ENCODE results near the gene AGK.

AGK gene, protein sequence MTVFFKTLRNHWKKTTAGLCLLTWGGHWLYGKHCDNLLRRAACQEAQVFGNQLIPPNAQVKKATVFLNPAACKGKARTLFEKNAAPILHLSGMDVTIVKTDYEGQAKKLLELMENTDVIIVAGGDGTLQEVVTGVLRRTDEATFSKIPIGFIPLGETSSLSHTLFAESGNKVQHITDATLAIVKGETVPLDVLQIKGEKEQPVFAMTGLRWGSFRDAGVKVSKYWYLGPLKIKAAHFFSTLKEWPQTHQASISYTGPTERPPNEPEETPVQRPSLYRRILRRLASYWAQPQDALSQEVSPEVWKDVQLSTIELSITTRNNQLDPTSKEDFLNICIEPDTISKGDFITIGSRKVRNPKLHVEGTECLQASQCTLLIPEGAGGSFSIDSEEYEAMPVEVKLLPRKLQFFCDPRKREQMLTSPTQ

DNA sequence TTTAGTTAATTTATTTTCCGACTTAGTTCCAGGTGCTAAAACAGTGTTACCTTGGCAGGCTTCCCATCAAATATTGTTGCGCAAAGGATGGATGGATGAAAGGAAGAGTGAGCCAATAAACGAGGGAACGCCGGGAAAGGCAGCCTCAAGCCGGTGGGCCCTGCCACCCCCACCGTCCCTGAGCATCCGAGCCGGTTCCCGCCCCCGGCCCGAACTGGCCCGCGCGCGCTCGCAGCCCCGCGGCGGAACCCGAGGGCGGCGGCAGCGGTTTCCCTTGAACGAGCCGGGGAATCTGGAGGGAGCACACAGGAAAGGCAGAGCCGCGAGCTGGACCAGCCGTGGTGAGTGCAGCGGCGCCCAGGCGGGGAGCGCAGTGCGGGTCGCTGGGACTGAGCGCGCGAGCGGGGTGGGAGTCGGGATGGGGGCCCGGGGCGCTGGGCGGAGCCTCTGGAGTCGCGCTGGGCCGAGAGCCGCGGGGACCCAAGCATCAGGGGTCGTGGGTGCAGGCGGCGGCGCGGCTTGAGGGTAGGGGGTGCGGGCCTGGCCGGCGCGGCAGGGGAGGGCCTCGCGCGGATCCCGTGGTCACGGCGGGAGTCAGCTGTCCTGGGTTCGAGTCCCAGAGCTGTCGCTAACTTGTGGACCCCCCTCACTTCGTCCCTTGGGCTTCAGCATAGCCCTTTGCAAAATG, at the start of gene AGK:
TSS of gene AGK (plus strand) at position 317 of the 688 bp plus-strand sequence. CDS start 4,057 bp downstream, outside the sequence.
- H3K9me3 ChIP-seq (ENCODE audit: control insufficient read depth in 2 of 2, low read length in 2 of 2), result no peaks in the 10 kb centered on the region
- peak within 1 kb of the TSS; percentile 87 to 90 for H3K9ac ChIP-seq (ENCODE audit: low read length in 2 of 2)
- H3K4me1 ChIP-seq (ENCODE audit: control insufficient read depth, insufficient read depth, low read length), result peaks cover 4% of the 10 kb centered on the region
- H3K27ac ChIP-seq (ENCODE audit: low read length), result peak within 1 kb of the TSS; percentile 84
- H3K27me3 ChIP-seq (ENCODE audit: control insufficient read depth in 1 of 2, insufficient read depth in 2 of 2, low read length in 2 of 2), result no peaks in the 10 kb centered on the region
- peak within 1 kb of the TSS; percentile 82 to 91 for H3K4me3 ChIP-seq (ENCODE audit: low read length in 2 of 2)
- peaks cover 2 to 5% of the 10 kb centered on the region in 2 donors for H3K36me3 ChIP-seq (ENCODE audit: control insufficient read depth in 2 of 2, insufficient read depth in 2 of 2, low read length in 2 of 2)

DNA sequence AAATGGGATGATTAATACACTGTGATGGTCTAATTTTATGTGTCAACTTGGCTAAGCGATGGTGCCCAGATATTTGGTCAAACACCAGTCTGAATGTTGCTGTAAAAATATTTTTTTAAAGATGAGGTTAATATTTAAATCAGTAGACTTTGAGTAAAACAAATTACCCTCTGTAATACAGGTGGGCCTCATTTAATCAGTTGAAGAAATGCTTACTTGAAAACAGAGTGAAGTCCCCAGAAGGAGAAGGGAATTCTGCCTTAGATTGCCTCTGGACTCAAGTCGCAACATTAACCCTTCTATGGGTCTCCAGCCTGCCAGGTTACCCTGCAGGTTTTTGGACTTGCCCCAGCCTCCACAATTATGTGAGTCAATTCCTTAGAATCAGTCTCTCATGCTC, 49.8 kb upstream of the AGK start:
- Histone ChIP-seq H3K36me3 (ENCODE audit: control insufficient read depth in 2 of 2, insufficient read depth in 2 of 2, low read length in 2 of 2) (no peaks in the 10 kb centered on the region), H3K4me1 (ENCODE audit: control insufficient read depth, insufficient read depth, low read length) (no peaks in the 10 kb centered on the region), H3K27ac (ENCODE audit: low read length) (no peak overlapping the region), H3K9ac (ENCODE audit: low read length in 2 of 2) (no peak overlapping the region), H3K27me3 (ENCODE audit: control insufficient read depth in 1 of 2, insufficient read depth in 2 of 2, low read length in 2 of 2) (peaks cover 0 to 2% of the 10 kb centered on the region in 2 donors), H3K9me3 (ENCODE audit: control insufficient read depth in 2 of 2, low read length in 2 of 2) (no peaks in the 10 kb centered on the region), H3K4me3 (ENCODE audit: low read length in 2 of 2) (no peak overlapping the region)

DNA sequence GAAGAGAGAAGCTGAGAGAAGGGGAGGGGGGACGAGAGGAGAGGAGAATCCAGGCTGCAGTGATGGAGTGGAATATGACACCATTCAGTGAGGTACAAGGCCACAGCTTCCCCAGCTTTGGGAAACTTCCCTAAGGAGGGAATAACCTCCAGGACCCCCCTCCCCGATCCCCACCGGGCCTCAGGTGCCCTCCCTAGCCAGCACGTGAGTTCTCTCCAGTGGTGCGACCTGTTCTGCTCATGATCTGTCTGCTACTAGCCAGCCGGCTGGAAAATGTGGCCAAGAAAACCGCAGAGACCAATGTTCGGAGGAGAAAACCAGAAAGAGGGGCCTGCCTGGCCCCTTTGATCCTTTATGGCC, 39.9 kb upstream of the AGK start:
- Histone ChIP-seq H3K9ac (ENCODE audit: low read length in 2 of 2) (no peak overlapping the region), H3K4me3 (ENCODE audit: low read length in 2 of 2) (peak overlapping the region in 1 of 2 donors; percentile 55), H3K27ac (ENCODE audit: low read length) (no peak overlapping the region), H3K27me3 (ENCODE audit: control insufficient read depth in 1 of 2, insufficient read depth in 2 of 2, low read length in 2 of 2) (peaks cover 15 to 17% of the 10 kb centered on the region in 2 donors), H3K9me3 (ENCODE audit: control insufficient read depth in 2 of 2, low read length in 2 of 2) (peaks cover 0 to 2% of the 10 kb centered on the region in 2 donors), H3K36me3 (ENCODE audit: control insufficient read depth in 2 of 2, insufficient read depth in 2 of 2, low read length in 2 of 2) (no peaks in the 10 kb centered on the region), H3K4me1 (ENCODE audit: control insufficient read depth, insufficient read depth, low read length) (peaks cover 9% of the 10 kb centered on the region)

DNA sequence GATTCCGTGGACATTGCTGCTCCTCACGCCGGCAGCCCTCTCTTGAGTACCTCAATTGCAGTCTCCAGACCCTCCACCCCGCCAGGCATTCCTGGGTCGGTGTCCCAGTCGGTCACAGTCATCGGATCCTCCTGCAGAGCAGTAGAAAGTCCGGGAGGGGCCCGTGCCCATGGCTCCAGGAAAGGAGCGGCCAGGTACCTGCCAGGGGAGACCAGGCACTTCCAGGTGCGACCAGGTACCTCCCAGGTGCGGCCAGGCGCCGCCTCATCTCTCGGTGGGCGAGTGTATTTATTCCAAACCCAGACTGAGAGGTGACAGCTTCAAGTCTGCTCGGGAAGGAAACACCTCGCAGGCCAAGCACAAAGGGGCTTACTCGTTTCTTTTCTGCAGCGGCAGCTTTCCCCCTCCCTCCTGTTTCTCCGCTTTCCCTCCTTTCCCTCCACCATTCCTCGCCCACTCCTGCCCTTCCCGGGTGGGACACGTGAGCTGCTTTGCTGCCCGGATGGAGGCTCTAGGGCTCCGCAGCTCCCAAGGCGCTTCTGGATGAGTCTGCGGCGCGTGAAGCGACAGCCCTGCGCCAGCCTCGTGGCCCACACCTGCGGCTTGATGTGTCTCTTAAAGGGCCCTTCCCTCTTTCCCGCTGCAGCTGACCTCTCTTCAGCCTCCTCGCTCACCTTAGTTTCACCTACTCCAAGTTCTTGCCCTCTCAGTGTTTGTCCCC, 39.4 kb upstream of the AGK start:
- no peak overlapping the region for H3K27ac ChIP-seq (ENCODE audit: low read length)
- peak overlapping the region in 1 of 2 donors; percentile 55 for H3K4me3 ChIP-seq (ENCODE audit: low read length in 2 of 2)
- H3K36me3 ChIP-seq (ENCODE audit: control insufficient read depth in 2 of 2, insufficient read depth in 2 of 2, low read length in 2 of 2), result no peaks in the 10 kb centered on the region
- H3K9ac ChIP-seq (ENCODE audit: low read length in 2 of 2), result no peak overlapping the region
- H3K9me3 ChIP-seq (ENCODE audit: control insufficient read depth in 2 of 2, low read length in 2 of 2), result peaks cover 0 to 2% of the 10 kb centered on the region in 2 donors
- H3K27me3 ChIP-seq (ENCODE audit: control insufficient read depth in 1 of 2, insufficient read depth in 2 of 2, low read length in 2 of 2), result peaks cover 15 to 17% of the 10 kb centered on the region in 2 donors
- H3K4me1 ChIP-seq (ENCODE audit: control insufficient read depth, insufficient read depth, low read length), result peaks cover 9% of the 10 kb centered on the region

DNA sequence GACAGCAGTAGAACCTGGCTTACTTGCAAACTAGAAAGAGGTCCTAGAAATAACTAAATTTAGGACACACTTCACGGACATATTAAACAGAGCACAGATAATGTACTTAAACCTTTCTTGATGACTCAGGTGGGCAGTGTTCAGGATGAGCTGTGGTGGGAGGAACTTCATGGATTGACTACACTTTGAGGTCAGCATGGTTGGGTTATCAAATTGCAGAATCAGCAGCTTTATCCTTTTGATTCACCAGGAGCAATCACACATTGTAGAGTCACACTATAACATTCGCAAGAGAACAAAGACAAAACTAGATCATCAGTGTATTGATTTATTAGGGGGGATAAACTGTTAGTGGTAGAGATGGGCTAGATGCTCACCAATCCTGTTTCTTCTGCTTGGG, 38.6 kb upstream of the AGK start:
- Histone ChIP-seq H3K4me1 (ENCODE audit: control insufficient read depth, insufficient read depth, low read length) (peaks cover 9% of the 10 kb centered on the region), H3K9ac (ENCODE audit: low read length in 2 of 2) (no peak overlapping the region), H3K9me3 (ENCODE audit: control insufficient read depth in 2 of 2, low read length in 2 of 2) (peaks cover 0 to 2% of the 10 kb centered on the region in 2 donors), H3K27me3 (ENCODE audit: control insufficient read depth in 1 of 2, insufficient read depth in 2 of 2, low read length in 2 of 2) (peaks cover 15 to 21% of the 10 kb centered on the region in 2 donors), H3K27ac (ENCODE audit: low read length) (no peak overlapping the region), H3K36me3 (ENCODE audit: control insufficient read depth in 2 of 2, insufficient read depth in 2 of 2, low read length in 2 of 2) (no peaks in the 10 kb centered on the region), H3K4me3 (ENCODE audit: low read length in 2 of 2) (no peak overlapping the region)

DNA sequence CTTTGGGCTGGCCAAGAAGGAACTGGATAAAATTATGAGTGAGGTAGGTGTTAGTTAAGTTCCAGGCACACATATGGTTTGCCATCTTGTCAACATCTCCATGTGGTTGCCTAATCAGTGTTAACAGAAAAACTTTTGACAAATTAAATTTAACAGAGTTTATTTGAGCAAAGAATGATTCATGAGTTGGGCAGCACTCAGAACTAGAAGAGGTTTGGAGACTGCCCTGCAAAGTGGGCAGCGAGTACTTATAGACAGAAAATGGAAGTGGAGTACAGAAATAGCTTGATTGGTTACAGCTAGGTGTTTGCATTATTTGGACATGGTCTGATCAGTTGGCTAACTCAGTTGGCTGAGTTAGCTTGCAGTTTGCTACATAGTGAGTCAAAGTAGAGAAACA, 37.5 kb upstream of the AGK start:
- Histone ChIP-seq H3K9ac (ENCODE audit: low read length in 2 of 2) (no peak overlapping the region), H3K27ac (ENCODE audit: low read length) (no peak overlapping the region), H3K36me3 (ENCODE audit: control insufficient read depth in 2 of 2, insufficient read depth in 2 of 2, low read length in 2 of 2) (no peaks in the 10 kb centered on the region), H3K27me3 (ENCODE audit: control insufficient read depth in 1 of 2, insufficient read depth in 2 of 2, low read length in 2 of 2) (peaks cover 15 to 21% of the 10 kb centered on the region in 2 donors), H3K9me3 (ENCODE audit: control insufficient read depth in 2 of 2, low read length in 2 of 2) (peaks cover 0 to 2% of the 10 kb centered on the region in 2 donors), H3K4me1 (ENCODE audit: control insufficient read depth, insufficient read depth, low read length) (peaks cover 9% of the 10 kb centered on the region), H3K4me3 (ENCODE audit: low read length in 2 of 2) (no peak overlapping the region)

DNA sequence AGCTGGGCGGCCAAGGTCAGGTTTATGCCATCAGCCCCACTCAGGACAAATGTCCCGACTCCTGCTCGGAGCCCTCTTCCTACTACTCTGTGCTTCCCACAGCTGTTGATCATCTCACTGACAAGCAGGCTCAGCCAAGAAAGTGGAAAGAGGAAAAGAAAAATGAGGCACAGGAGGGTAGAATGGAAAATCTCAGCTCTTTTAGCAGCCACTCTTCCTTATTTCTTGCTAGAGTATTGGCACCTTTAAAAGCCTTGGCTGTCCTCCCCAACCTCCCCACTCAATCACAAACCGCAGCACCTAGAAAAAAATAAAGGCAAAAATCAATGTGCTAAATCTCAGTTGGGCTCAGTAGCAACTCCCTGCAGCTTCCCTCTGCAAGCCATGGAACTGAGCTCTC, 35.3 kb upstream of the AGK start:
- Histone ChIP-seq H3K9me3 (ENCODE audit: control insufficient read depth in 2 of 2, low read length in 2 of 2) (peaks cover 0 to 2% of the 10 kb centered on the region in 2 donors), H3K4me3 (ENCODE audit: low read length in 2 of 2) (no peak overlapping the region), H3K9ac (ENCODE audit: low read length in 2 of 2) (no peak overlapping the region), H3K4me1 (ENCODE audit: control insufficient read depth, insufficient read depth, low read length) (peaks cover 9% of the 10 kb centered on the region), H3K27ac (ENCODE audit: low read length) (no peak overlapping the region), H3K27me3 (ENCODE audit: control insufficient read depth in 1 of 2, insufficient read depth in 2 of 2, low read length in 2 of 2) (peaks cover 15 to 19% of the 10 kb centered on the region in 2 donors), H3K36me3 (ENCODE audit: control insufficient read depth in 2 of 2, insufficient read depth in 2 of 2, low read length in 2 of 2) (no peaks in the 10 kb centered on the region)

DNA sequence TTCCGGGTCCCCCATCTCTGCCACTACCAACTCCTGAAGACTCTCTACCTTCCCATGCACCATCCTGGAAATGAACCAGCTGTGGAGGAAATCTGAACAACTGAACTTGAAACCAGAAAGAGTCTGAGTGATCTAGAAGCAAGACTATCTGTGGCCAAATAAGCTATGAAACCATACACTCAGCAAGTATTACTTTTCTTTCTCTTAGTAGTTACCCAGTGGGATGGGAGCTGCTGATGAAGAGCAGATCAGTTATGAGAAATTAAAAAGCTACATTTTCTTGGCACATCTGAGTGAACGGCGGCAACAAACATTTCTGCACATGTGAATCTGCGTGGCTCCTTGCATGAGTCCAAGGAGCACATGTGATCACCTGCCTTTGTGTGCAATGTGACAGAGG, 31.6 kb upstream of the AGK start:
- H3K27ac ChIP-seq (ENCODE audit: low read length), result no peak overlapping the region
- peaks cover 0 to 7% of the 10 kb centered on the region in 2 donors for H3K27me3 ChIP-seq (ENCODE audit: control insufficient read depth in 1 of 2, insufficient read depth in 2 of 2, low read length in 2 of 2)
- no peaks in the 10 kb centered on the region for H3K9me3 ChIP-seq (ENCODE audit: control insufficient read depth in 2 of 2, low read length in 2 of 2)
- no peak overlapping the region for H3K9ac ChIP-seq (ENCODE audit: low read length in 2 of 2)
- H3K4me1 ChIP-seq (ENCODE audit: control insufficient read depth, insufficient read depth, low read length), result peaks cover 3% of the 10 kb centered on the region
- H3K36me3 ChIP-seq (ENCODE audit: control insufficient read depth in 2 of 2, insufficient read depth in 2 of 2, low read length in 2 of 2), result no peaks in the 10 kb centered on the region
- no peak overlapping the region for H3K4me3 ChIP-seq (ENCODE audit: low read length in 2 of 2)

DNA sequence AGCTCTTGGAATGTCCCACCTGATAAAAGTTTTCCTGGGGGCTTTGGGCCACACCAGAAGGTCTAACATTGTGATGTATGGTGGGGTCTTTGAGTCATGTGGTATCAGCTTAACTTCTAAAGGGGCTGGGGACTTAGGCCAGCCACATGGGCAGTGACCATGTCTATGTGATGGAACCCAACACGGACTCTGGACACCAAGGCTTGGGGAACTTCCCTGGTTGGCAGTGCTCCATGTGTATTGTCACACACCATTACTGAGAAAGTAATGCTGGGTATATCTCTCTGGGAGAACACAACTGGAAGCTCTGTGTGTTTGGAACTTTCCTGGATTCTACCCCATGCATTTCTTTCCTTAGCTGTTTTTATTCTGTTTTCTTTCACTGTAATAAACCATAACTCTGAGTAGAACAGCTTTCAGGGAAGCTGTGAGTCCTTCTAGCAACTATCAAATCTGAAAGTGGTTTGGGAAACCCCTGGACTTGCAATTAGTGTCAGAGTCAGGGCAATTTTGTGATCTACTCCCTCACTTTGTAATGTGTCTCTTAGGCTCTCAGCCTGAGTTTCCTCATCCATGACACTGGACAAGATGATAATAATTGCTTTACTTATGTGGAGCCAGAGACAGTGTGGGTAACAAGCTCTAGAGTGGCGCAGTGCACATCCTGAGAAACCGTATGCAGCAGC, 28.4 kb upstream of the AGK start:
- Histone ChIP-seq H3K4me1 (ENCODE audit: control insufficient read depth, insufficient read depth, low read length) (no peaks in the 10 kb centered on the region), H3K9me3 (ENCODE audit: control insufficient read depth in 2 of 2, low read length in 2 of 2) (no peaks in the 10 kb centered on the region), H3K36me3 (ENCODE audit: control insufficient read depth in 2 of 2, insufficient read depth in 2 of 2, low read length in 2 of 2) (no peaks in the 10 kb centered on the region), H3K27me3 (ENCODE audit: control insufficient read depth in 1 of 2, insufficient read depth in 2 of 2, low read length in 2 of 2) (peaks cover 0 to 4% of the 10 kb centered on the region in 2 donors), H3K4me3 (ENCODE audit: low read length in 2 of 2) (no peak overlapping the region), H3K9ac (ENCODE audit: low read length in 2 of 2) (no peak overlapping the region), H3K27ac (ENCODE audit: low read length) (no peak overlapping the region)

DNA sequence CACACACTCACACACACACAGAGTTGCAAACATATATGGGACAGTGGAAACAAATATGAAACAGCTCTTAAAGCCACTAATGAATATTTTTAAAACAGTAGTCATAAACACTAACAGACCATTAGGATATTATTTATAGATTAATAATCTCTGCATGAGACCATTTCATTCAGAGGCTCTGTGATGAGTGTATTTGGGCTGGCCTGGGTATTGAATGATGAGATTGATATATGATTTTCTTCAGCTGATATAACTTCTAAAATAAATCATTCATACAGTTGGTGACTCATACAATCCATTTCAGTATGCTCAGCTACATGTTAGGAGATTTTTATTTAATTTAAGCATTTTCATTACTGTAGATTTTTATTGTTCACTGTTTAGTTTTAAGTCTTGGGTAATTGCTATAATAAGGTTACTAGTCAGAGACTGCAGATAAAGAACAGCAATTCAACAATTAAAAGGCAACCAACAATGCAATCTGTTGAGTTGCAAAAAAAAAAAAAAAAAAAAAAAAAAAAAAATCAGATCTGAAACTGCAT, 25.2 kb upstream of the AGK start:
- Histone ChIP-seq H3K27me3 (ENCODE audit: control insufficient read depth in 1 of 2, insufficient read depth in 2 of 2, low read length in 2 of 2) (peaks cover 0 to 5% of the 10 kb centered on the region in 2 donors), H3K4me1 (ENCODE audit: control insufficient read depth, insufficient read depth, low read length) (no peaks in the 10 kb centered on the region), H3K9ac (ENCODE audit: low read length in 2 of 2) (no peak overlapping the region), H3K4me3 (ENCODE audit: low read length in 2 of 2) (no peak overlapping the region), H3K27ac (ENCODE audit: low read length) (no peak overlapping the region), H3K9me3 (ENCODE audit: control insufficient read depth in 2 of 2, low read length in 2 of 2) (no peaks in the 10 kb centered on the region), H3K36me3 (ENCODE audit: control insufficient read depth in 2 of 2, insufficient read depth in 2 of 2, low read length in 2 of 2) (no peaks in the 10 kb centered on the region)
